Measurements from ENCODE around the gene NOS3.

The NOS3 gene

GRCh38 chr7:150963707-150964559, 26.9 kb upstream of the NOS3 start:
- in situ Hi-C loops (cut with MboI; ENCODE audit: low sequenced_read_pairs), result no loop called here

- in situ Hi-C loops (cut with MboI; ENCODE audit: low sequenced_read_pairs), result no loop called here
Observed at GRCh38 chr7:150964593-150965111, 26.2 kb upstream of the NOS3 start.

GRCh38 chr7:150965273-150965830, 25.5 kb upstream of the NOS3 start:
- in situ Hi-C loops (cut with MboI; ENCODE audit: low sequenced_read_pairs), result no loop called here

GRCh38 chr7:150966002-150966401, 24.8 kb upstream of the NOS3 start:
- in situ Hi-C loops (cut with MboI; ENCODE audit: low sequenced_read_pairs), result no loop called here

- in situ Hi-C loops (cut with MboI; ENCODE audit: low sequenced_read_pairs), result no loop called here
Observed at GRCh38 chr7:150967349-150967748, 23.5 kb upstream of the NOS3 start.

- in situ Hi-C loops (cut with MboI; ENCODE audit: low sequenced_read_pairs), result no loop called here
Observed at GRCh38 chr7:150968056-150968733, 22.6 kb upstream of the NOS3 start.

- in situ Hi-C loops (cut with MboI; ENCODE audit: low sequenced_read_pairs), result no loop called here
Observed at GRCh38 chr7:150968734-150969372, 22.0 kb upstream of the NOS3 start.

GRCh38 chr7:150969475-150969874, 21.3 kb upstream of the NOS3 start:
- in situ Hi-C loops (cut with MboI; ENCODE audit: low sequenced_read_pairs), result no loop called here

- in situ Hi-C loops (cut with MboI; ENCODE audit: low sequenced_read_pairs), result no loop called here
Observed at GRCh38 chr7:150970424-150970823, 20.4 kb upstream of the NOS3 start.

GRCh38 chr7:150971242-150972022, 19.4 kb upstream of the NOS3 start:
- in situ Hi-C loops (cut with MboI; ENCODE audit: low sequenced_read_pairs), result no loop called here

GRCh38 chr7:150972023-150972468, 18.8 kb upstream of the NOS3 start:
- in situ Hi-C loops (cut with MboI; ENCODE audit: low sequenced_read_pairs), result no loop called here

- in situ Hi-C loops (cut with MboI; ENCODE audit: low sequenced_read_pairs), result no loop called here
Observed at GRCh38 chr7:150972741-150973140, 18.1 kb upstream of the NOS3 start.

GRCh38 chr7:150973571-150974451, 17.0 kb upstream of the NOS3 start:
- in situ Hi-C loops (cut with MboI; ENCODE audit: low sequenced_read_pairs), result no loop called here

- in situ Hi-C loops (cut with MboI; ENCODE audit: low sequenced_read_pairs), result no loop called here
Observed at GRCh38 chr7:150974468-150975391, 16.1 kb upstream of the NOS3 start.

- in situ Hi-C loops (cut with MboI; ENCODE audit: low sequenced_read_pairs), result no loop called here
Observed at GRCh38 chr7:150975536-150976319, 15.1 kb upstream of the NOS3 start.

GRCh38 chr7:150976529-150977381, 14.1 kb upstream of the NOS3 start:
- in situ Hi-C loops (cut with MboI; ENCODE audit: low sequenced_read_pairs), result no loop called here
